Measurements from ENCODE around the gene CTNNA2. TPM values are rescaled to one million over a fixed set of nuclear protein-coding genes. Genes with fewer than 3 reads are reported as not detected.

CTNNA2 gene
- total and polyA plus RNA-seq, 9 donors = 0.32 to 1.4 (median 0.37) TPM; not detected in 3

GRCh38 chr2:80651435-80651834, 1138.6 kb downstream of the CTNNA2 start:
- H3K27me3 ChIP-seq = no peaks in the 10 kb centered on the region
- H3K36me3 ChIP-seq = no peaks in the 10 kb centered on the region
- WGBS, 3 donors = 76 to 78% (median 77%) methylated on average over 1 of the region's 1 CpG
- H3K4me3 ChIP-seq = no peak overlapping the region
- intact Hi-C loops (cut with DNase I) = no loop called here
- H3K4me1 ChIP-seq (ENCODE audit: insufficient read depth) = no peaks in the 10 kb centered on the region
- no peak overlapping the region for H3K27ac ChIP-seq
- TF ChIP-seq POLR2A (IDR thresholded peaks at IDR 0.05) (no peak), EP300 (IDR thresholded peaks at IDR 0.05) (no peak), CTCF (IDR thresholded peaks at IDR 0.05) (no peak)
- no peak for DNase-seq
- H3K9me3 ChIP-seq = no peaks in the 10 kb centered on the region

- no peaks in the 10 kb centered on the region for H3K9me3 ChIP-seq
- DNase-seq = no peak
- 86 to 93% (median 87%) methylated on average over 1 of the region's 1 CpG for WGBS, 3 donors
- no peaks in the 10 kb centered on the region for H3K36me3 ChIP-seq
- no peak overlapping the region for H3K27ac ChIP-seq
- intact Hi-C loops (cut with DNase I) = no loop called here
- TF ChIP-seq POLR2A (IDR thresholded peaks at IDR 0.05) (no peak), CTCF (IDR thresholded peaks at IDR 0.05) (no peak), EP300 (IDR thresholded peaks at IDR 0.05) (no peak)
- H3K4me3 ChIP-seq = no peak overlapping the region
- H3K4me1 ChIP-seq (ENCODE audit: insufficient read depth) = no peaks in the 10 kb centered on the region
- no peaks in the 10 kb centered on the region for H3K27me3 ChIP-seq
Observed at GRCh38 chr2:80655265-80655664, 1142.4 kb downstream of the CTNNA2 start.

GRCh38 chr2:80670763-80671162, 1157.9 kb downstream of the CTNNA2 start:
- no peak for DNase-seq
- H3K4me1 ChIP-seq (ENCODE audit: insufficient read depth) = no peaks in the 10 kb centered on the region
- H3K4me3 ChIP-seq = no peak overlapping the region
- intact Hi-C loops (cut with DNase I) = no loop called here
- H3K9me3 ChIP-seq = no peaks in the 10 kb centered on the region
- 10 to 16% (median 12%) methylated on average over 4 of the region's 4 CpGs for WGBS, 3 donors
- no peaks in the 10 kb centered on the region for H3K36me3 ChIP-seq
- H3K27ac ChIP-seq = no peak overlapping the region
- TF ChIP-seq POLR2A (IDR thresholded peaks at IDR 0.05) = no peak
- TF ChIP-seq CTCF (IDR thresholded peaks at IDR 0.05) = no peak
- TF ChIP-seq EP300 (IDR thresholded peaks at IDR 0.05) = no peak
- H3K27me3 ChIP-seq = no peaks in the 10 kb centered on the region

- no peak overlapping the region for H3K4me3 ChIP-seq
- TF ChIP-seq EP300 (IDR thresholded peaks at IDR 0.05) = no peak
- TF ChIP-seq POLR2A (IDR thresholded peaks at IDR 0.05) = no peak
- TF ChIP-seq CTCF (IDR thresholded peaks at IDR 0.05) = no peak
- no peaks in the 10 kb centered on the region for H3K4me1 ChIP-seq (ENCODE audit: insufficient read depth)
- no peaks in the 10 kb centered on the region for H3K9me3 ChIP-seq
- H3K36me3 ChIP-seq = no peaks in the 10 kb centered on the region
- no peak for DNase-seq
- intact Hi-C loops (cut with DNase I) = no loop called here
- H3K27me3 ChIP-seq = no peaks in the 10 kb centered on the region
- no peak overlapping the region for H3K27ac ChIP-seq
Observed at GRCh38 chr2:80687524-80687923, 1174.7 kb downstream of the CTNNA2 start.

- Histone ChIP-seq H3K27me3 (no peaks in the 10 kb centered on the region), H3K27ac (no peak overlapping the region), H3K9me3 (no peaks in the 10 kb centered on the region), H3K4me3 (no peak overlapping the region), H3K4me1 (ENCODE audit: insufficient read depth) (no peaks in the 10 kb centered on the region), H3K36me3 (no peaks in the 10 kb centered on the region)
- TF ChIP-seq EP300 (IDR thresholded peaks at IDR 0.05) (no peak), POLR2A (IDR thresholded peaks at IDR 0.05) (no peak), CTCF (IDR thresholded peaks at IDR 0.05) (no peak)
- 64 to 73% (median 68%) methylated on average over 1 of the region's 1 CpG for WGBS, 3 donors
- DNase-seq = no peak
- intact Hi-C loops (cut with DNase I) = no loop called here
Observed at GRCh38 chr2:80689106-80689505, 1176.3 kb downstream of the CTNNA2 start.
